SH-SY5Y (cell line): ENCODE measurements around the gene PRR22.

Experiments
- GATA2 ChIP-seq: IDR thresholded peaks from 2 replicates; pipeline ENCODE4 v1.6.1; 2011; ENCODE audit warnings: mild to moderate bottlenecking, low read depth, low read length
- GATA3 ChIP-seq: IDR thresholded peaks from 2 replicates; pipeline ENCODE4 v1.6.1; 2011; ENCODE audit warnings: low read depth, mild to moderate bottlenecking, low read length, moderate library complexity

DNA sequence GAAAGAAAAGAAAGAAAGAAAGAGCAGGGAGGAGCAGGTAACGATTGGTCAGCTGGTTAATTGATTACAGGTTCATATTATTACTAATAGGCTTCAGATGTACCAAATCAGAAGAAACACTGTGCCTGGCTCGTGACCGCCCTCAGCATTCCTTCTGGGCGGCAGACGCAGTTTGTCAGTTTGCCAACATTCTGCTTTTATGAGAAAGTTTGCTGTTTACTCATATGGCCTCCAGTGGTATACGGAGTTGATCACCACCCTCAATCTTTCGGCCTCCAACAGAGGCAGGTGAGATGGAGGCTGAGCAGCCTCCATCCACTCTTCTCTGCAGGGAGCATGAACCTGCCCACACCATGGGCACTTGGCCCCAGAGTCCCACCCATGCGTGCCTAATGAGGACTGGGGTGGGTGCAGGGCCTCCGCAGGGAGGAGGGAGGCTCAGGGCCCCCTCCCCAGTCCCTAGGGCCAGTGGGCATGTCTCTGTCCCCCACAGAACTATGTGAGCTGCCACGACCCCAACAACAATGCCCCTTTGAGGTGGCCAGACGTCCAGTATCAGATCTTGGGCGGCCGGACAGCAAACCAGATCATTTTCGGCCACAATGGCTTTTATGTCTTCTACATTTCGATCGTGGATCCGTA is 8.8 kb downstream of the PRR22 start:
- TF ChIP-seq GATA2 (no peak), GATA3 (no peak)
